Measurements from ENCODE around the gene PIF1. TPM values are rescaled to one million over a fixed set of nuclear protein-coding genes. Genes with fewer than 3 reads are reported as not detected.
A peak's percentile ranks its signal among the peaks of the same experiment; 100 is the strongest.
"Not testable (repeated sequence)": the region's sequence is repeated elsewhere in the genome, so short reads cannot be mapped to it uniquely, and the experiment has no call there.

PIF1 gene
- total RNA-seq, 1 experiment from 2014 or later: 8.1 TPM

DNA sequence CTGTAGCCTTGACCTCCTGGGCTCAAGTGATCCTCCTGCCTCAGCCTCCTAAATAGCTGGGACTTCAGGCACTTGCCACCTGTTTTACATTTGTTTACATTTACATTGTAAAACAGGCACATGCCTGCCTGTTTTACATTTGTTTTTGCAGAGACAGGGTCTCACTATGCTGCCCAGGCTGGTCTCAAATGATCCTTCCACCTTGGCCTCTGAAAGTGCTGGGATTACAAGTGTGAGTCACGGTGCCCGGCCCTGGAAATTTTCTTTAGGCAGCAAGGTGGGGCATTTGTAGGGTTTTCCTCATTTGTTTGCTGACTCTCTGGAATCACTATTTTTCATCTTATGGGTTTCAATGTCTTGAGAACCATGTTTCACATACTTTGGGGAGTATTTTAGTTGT, 25.0 kb downstream of the PIF1 start:
- no peaks in the 10 kb centered on the region for H3K27me3 ChIP-seq
- H3K4me3 ChIP-seq: no peak overlapping the region
- H3K36me3 ChIP-seq: no peaks in the 10 kb centered on the region
- H3K9me3 ChIP-seq: no peaks in the 10 kb centered on the region
- no peak for DNase-seq

DNA sequence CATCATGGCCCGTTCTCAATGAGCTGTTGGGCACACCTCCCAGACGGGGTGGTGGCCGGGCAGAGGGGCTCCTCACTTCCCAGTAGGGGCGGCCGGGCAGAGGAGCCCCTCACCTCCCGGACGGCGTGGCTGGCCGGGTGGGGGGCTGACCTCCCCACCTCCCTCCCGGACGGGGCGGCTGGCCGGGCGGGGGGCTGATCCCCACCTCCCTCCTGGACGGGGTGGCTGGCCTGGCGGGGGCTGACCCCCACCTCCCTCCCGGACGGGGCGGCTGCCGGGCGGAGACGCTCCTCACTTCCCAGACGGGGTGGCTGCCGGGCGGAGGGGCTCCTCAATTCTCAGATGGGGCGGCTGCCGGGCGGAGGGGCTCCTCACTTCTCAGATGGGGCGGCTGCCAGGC, 26.5 kb downstream of the PIF1 start:
- DNase-seq, H3K9me3 ChIP-seq, H3K36me3 ChIP-seq, H3K4me3 ChIP-seq, H3K27me3 ChIP-seq: not testable (repeated sequence)

DNA sequence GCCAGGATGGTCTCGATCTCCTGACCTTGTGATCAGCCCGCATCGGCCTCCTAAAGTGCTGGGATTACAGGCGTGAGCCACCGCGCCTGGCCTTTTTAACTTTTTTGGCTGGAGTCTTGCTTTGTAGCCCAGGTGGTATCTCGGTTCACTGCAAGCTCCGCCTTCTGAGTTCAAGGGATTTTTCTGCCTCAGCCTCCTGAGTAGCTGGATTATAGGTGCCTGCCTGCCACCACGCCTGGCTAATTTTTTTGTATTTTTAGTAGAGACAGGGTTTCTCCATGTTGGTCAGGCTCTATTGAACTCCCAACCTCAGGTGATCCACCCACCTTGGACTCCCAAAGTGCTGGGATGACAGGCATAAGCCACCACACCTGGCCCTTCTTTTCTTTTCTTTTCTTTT, 29.5 kb downstream of the PIF1 start:
- not testable (repeated sequence) for H3K27me3 ChIP-seq, DNase-seq, H3K9me3 ChIP-seq, H3K4me3 ChIP-seq, H3K36me3 ChIP-seq

DNA sequence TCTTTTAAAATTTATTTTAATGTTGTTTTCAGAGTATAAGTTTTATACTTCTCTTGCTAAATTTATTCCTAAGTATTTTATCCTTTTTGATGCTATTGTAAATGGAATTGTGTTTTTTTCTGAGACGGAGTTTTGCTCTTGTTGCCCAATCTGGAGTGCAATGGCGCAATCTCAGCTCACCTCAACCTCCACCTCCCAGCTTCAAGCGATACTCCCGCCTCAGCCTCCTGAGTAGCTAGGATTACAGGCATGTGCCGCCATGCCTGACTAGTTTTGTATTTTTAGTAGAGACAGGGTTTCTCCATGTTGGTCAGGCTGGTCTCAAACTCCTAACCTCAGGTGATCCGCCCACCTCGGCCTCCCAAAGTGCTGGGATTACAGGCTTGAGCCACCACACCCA, 30.1 kb downstream of the PIF1 start:
- H3K36me3 ChIP-seq, H3K4me3 ChIP-seq, H3K9me3 ChIP-seq, H3K27me3 ChIP-seq, DNase-seq: not testable (repeated sequence)

DNA sequence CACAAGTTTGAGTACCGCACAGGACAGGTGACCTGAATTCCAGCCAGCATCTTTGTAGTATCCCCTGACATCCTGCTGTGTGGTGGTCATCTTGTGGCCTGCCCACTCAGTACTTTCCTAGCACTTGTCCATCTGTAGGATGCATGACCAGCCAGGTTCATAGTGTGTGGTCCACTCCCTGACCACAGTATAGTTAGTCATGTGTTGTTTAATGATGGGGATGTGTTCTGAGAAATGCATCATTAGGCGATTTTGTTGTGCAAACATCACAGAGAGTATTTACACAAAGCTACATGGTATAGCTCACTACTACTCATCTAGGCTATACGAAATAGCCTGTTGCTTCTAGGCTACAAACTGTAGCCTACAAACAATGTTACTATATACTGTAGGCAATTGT, 33.2 kb downstream of the PIF1 start:
- DNase-seq: no peak
- no peak overlapping the region for H3K4me3 ChIP-seq
- H3K36me3 ChIP-seq: no peaks in the 10 kb centered on the region
- H3K9me3 ChIP-seq: no peaks in the 10 kb centered on the region
- no peaks in the 10 kb centered on the region for H3K27me3 ChIP-seq

DNA sequence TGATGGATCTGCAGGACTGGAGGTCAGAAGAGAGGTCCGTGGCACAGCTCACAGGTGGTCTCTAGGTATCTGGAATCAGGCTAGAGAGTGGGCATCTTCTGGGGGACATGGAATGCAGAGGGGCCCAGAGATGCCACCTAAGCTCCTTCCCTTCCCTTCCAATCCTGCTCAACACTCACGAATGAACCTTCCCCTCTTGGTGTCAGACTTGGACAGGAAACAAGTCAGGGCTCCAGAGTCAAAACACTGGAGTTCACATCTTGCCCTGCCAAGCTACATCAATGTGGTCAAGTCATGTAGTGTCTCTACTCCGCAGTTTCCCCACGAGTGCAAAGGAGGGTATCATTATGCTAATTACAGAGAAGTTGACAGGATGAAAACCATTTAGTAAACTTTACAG, 34.0 kb downstream of the PIF1 start:
- DNase-seq: no peak
- H3K4me3 ChIP-seq: no peak overlapping the region
- no peaks in the 10 kb centered on the region for H3K36me3 ChIP-seq
- H3K27me3 ChIP-seq: no peaks in the 10 kb centered on the region
- H3K9me3 ChIP-seq: no peaks in the 10 kb centered on the region

DNA sequence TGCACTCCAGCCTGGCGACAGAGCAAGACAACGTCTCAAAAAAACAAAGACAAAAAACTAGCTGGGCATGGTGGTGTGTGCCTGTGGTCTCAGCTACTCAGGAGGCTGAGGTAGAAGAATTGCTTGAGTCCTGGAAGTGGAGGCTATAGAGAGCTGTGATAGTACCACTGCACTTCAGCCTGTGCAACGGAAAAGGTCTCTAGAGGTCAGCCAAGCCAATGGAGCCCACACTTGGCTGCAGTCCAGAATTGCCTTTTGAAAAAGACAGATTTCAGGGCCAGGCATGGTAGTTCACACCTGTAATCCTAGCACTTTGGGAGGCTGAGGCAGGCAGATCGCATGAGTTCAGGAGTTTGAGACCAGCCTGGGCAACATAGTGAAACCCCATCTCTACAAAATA, 41.7 kb downstream of the PIF1 start:
- Histone ChIP-seq H3K9me3 (no peaks in the 10 kb centered on the region), H3K27me3 (no peaks in the 10 kb centered on the region), H3K4me3 (no peak overlapping the region), H3K36me3 (no peaks in the 10 kb centered on the region)
- no peak for DNase-seq

DNA sequence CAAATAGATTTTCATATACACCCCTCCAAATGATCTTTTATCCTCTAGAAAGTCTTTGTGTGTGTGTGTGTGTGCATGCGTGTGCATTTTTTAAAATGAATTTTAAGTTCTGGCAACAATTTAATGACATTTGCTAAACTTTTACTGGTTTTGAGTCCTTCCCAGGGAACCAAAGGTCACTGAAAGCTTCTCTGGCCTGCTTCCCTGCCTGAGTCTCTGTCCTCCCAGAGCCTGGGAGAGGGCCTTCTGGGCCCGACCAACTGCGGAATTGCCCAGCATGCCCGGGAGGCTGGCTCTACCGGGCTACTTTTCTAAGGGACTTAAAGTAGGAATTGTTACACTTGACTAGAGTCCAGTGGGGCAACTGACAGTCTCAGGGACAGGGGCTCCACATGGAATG, 42.7 kb downstream of the PIF1 start:
- Histone ChIP-seq H3K36me3 (no peaks in the 10 kb centered on the region), H3K4me3 (no peak overlapping the region), H3K9me3 (no peaks in the 10 kb centered on the region), H3K27me3 (no peaks in the 10 kb centered on the region)
- DNase-seq: no peak

DNA sequence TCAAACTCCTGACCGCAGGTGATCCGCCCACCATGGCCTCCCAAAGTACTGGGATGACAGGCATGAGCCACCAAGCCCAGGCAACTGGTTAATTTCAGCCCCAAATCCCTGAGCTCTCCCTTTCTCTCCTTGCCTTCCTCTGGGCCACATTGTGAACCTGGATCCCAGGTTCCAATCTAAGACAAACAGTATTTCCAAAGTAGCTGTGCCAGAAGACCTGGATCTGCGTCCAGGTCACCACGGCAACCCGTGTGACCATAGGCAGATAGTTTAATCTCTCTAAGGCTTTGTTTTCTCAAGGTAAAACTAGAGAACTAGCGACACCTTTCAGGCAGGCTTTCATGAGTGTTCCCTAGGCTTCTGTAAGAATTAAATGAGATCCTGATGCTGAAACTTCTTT, 44.1 kb downstream of the PIF1 start:
- Histone ChIP-seq H3K27me3 (no peaks in the 10 kb centered on the region), H3K9me3 (no peaks in the 10 kb centered on the region)
- no peak for DNase-seq

DNA sequence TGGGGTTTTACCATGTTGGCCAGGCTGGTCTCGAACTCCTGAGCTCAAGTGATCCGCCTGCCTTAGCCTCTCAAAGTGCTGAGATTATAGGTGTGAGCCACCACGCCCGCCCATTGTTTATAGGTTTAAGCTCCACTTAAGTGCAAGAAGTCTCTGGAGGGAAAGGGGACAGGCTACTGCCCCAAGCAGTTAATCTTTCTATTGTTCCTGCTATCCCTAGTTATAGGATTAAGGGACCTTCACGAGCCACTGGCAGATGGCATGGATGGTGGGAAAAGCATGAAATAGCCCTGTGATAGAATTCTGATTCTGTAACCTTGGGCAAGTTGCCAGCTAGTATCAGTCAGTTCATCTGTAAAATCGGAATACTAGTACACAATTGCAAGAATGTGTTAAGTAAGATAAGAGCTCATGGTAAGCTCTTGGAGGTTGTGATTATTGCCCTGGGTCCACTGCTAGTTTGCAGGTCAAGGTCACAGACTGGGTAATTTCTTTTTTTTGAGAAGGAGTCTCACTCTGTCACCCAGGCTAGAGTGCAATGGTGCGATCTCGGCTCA, 44.8 kb downstream of the PIF1 start:
- Histone ChIP-seq H3K27me3 (no peaks in the 10 kb centered on the region), H3K36me3 (no peaks in the 10 kb centered on the region), H3K9me3 (no peaks in the 10 kb centered on the region), H3K4me3 (no peak overlapping the region)
- DNase-seq: no peak

More for the DNA sequence above, 44.1 kb downstream of the PIF1 start:
- no peaks in the 10 kb centered on the region for H3K36me3 ChIP-seq
- no peak overlapping the region for H3K4me3 ChIP-seq

DNA sequence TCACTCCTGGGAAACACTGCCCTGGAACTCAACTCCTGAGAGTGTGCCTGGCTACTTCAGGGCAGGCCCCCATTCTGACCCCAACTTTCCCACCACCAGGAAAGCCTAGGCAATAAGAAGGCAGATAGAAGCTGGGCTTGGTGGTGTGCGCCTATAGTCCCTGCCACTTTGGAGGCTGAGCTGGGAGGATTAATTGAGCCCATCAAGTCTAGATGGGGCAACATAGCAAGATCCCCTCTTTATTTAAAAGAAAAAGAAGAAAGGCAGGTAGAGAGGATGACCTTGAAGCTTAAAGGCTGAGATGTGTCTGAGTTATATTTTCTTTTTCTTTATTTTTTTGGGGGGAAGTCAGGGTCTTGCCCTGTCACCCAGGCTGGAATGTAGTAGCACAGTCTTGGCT, 45.8 kb downstream of the PIF1 start:
- Histone ChIP-seq H3K9me3 (no peaks in the 10 kb centered on the region), H3K4me3 (no peak overlapping the region), H3K36me3 (no peaks in the 10 kb centered on the region), H3K27me3 (no peaks in the 10 kb centered on the region)
- DNase-seq: no peak

DNA sequence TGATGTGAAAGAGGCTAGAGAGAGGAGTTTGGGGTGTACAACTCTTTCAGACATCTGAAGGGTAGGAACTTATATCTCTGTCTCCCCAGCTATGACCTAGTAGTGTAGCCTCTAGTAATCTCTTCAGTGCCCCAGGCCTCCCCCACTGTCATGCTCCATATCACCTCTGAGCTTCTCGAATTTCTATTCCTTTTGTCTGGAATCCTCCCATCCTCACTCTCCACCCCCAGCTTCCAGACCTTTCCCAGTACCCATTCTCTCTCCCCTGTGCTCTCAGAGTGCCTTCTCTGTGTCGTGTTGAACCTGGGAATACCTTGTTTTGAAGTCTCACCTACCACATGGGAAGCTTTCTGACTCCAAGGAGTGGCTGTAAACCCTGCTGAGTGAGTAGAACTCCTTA, 46.4 kb downstream of the PIF1 start:
- DNase-seq: no peak
- Histone ChIP-seq H3K4me3 (no peak overlapping the region), H3K27me3 (no peaks in the 10 kb centered on the region)

DNA sequence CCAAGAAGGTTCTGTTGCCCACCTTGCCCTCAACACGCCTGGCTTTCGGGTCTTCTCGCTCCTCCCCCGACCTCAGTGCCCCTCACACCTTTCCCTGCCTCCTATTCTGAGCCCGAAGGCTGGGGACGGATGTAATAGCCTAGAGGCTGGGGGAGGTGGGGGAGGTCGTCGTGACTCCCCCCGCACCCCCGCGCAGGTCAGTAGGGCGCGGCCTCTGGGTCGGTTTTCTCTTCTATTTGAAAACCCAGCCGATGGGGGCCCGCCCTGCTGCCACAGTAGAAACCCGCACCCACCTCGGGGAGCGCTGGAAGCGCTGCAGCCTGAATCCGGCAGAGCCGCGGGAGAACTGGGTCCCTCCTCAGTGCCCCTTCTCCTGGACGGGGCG, 49.1 kb downstream of the PIF1 start:
- DNase-seq: no peak
- H3K36me3 ChIP-seq: no peaks in the 10 kb centered on the region
- no peaks in the 10 kb centered on the region for H3K9me3 ChIP-seq
- peak overlapping the region; percentile 54 for H3K4me3 ChIP-seq
- H3K27me3 ChIP-seq: no peaks in the 10 kb centered on the region

More for the DNA sequence above, 46.4 kb downstream of the PIF1 start:
- H3K36me3 ChIP-seq: no peaks in the 10 kb centered on the region
- H3K9me3 ChIP-seq: no peaks in the 10 kb centered on the region

DNA sequence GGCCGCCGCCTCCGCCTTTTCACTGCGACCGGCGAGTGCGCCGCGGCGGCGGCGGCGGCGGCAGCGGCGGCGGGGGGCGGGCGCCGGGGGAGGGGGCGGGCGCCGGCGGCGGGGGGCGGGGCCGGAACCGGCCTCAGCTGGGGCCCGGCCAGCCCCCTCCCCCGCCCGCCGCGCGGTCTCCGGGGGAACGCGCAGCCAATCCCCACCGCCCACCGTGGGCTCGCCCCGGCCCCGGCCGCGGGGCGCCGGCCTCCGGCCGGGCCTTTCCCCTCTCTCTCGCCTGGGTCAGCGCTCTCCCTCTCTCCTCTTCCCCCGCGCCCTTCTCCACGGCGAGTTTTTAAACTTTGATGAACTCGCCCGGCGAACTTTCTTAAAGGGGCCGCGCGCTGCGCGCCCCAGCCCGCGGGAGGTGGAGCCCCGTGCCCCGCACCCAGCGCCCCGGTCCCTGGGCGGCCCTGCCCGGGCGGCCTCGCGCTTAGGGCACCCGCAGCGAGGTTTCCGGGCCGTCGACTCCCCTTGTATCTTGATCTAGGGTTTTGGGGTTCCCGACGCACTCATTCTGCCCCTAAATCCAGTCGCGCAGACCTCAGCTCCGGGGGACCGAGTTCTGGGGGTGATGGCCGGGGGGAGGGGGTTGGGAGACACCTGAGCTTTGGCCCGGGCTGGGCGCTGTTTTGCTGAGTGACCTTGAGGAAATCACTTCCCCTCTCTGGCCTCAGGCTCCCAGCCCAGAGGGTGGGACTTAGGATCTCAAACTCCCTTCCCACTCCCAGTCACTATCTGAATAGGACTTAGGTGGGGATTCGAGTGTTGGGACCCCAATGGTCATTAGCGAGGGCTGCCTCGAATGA, 49.7 kb downstream of the PIF1 start, which contains the start of gene RBPMS2:
Gene RBPMS2, minus strand, starts transcription at position 39 of the 851 bp plus-strand sequence. CDS start 270 bp downstream, outside the sequence.
- no peaks in the 10 kb centered on the region for H3K36me3 ChIP-seq
- peak; percentile 58 for DNase-seq
- no peaks in the 10 kb centered on the region for H3K9me3 ChIP-seq
- no peaks in the 10 kb centered on the region for H3K27me3 ChIP-seq
- peak within 1 kb of the TSS; percentile 54 for H3K4me3 ChIP-seq

DNA sequence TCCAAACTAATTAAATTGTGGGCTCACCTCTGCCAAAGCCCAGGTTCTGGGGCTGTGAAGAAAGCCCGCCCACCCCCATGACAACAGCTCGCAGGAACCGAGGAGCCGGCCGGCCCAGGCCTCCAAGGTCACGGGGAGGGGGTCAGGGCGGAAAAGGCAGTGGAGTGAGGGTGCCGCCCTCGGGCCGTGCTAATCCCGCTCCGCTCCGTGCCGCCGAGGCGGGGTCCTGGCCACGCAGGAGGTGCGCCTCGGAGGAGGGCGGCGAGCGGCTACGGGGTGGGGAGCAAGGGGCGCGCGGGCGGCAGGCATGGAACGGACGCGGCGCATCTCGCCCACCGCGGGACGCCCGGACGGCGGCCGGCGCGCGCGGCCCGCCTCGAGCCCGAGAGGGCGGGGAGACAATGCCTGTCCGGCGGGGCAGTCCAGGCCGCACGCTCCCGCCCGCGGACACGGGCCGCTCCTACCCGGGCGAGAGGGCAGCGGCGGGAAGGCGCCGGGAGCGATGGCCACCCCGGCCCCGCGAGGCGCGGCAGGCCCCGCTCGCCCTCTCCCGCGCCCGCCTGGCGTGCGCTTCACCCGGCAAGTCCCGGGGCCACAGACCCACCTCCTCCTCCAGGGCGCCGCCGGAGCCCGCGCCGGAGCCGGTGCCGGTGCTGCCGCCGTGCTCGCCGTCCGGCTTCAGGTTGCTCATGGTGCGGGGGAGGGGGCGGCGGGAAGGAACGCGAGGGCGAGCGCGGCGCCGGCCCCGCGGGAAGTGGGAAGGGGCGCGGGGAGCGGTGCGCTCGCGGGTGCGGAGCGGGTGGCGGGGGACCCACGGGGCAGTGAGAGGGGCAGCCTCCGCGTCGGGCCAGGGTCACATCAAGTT, 50.6 kb downstream of the PIF1 start:
- Histone ChIP-seq H3K4me3 (peak overlapping the region; percentile 46), H3K36me3 (no peaks in the 10 kb centered on the region), H3K9me3 (no peaks in the 10 kb centered on the region), H3K27me3 (no peaks in the 10 kb centered on the region)
- DNase-seq: peak; percentile 50

DNA sequence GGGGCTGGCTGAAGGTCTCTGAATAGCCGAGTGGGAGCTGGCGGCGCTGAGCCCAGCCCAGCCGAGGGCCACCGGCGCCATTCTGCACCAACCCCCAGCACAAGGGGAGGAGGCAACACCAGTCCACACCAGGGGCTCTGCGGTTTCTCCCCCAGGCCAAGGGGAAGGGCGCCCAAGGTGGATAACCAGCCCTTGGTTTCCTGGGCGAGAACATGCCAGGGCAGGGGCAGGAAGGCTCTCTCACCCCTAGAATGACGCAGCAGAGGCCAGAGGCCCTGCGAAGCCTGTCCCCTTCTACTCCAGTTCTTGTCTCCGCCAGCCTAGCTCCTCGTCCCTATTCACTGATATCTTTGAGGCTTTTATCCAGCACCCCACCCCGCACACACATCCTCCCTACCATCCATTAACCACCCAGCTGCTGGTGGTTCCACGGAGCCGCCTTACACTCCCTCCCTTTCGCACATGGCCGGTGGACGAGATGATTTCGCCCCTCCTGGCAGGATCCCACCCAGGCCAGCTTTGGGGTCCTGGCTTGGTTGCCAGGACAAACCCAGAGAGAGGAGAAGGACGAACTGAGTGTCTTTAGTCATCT, 51.3 kb downstream of the PIF1 start:
- Histone ChIP-seq H3K9me3 (no peaks in the 10 kb centered on the region), H3K27me3 (no peaks in the 10 kb centered on the region), H3K4me3 (peak overlapping the region; percentile 46), H3K36me3 (no peaks in the 10 kb centered on the region)
- DNase-seq: no peak

DNA sequence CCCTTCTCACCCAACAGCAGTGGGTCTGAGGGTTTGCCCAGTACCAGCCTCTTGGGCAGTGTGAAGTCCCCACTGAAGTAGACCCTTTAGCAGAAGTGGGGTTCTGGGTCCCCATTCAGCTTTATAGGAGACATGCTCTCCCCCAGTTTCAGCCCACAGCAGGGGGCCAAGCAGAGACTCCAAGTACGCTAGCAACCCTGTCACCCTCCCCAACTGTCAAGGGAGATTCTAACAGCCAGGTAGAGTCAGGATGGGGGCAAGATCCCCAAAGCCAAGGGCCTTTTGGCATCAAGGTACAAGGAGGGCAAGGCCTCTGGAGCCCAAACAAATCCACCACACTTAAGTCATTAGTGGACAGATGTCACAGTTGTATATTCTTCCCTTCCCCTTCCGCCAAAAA, 51.8 kb downstream of the PIF1 start:
- Histone ChIP-seq H3K27me3 (no peaks in the 10 kb centered on the region), H3K9me3 (no peaks in the 10 kb centered on the region), H3K36me3 (no peaks in the 10 kb centered on the region), H3K4me3 (no peak overlapping the region)
- DNase-seq: no peak

All from MG63 (cell line).